Psoas muscle (tissue), 8 donors: ENCODE data around the gene ZGPAT. TPM values are rescaled to one million over a fixed set of nuclear protein-coding genes. Genes with fewer than 3 reads are reported as not detected.

Source experiments
- ATAC-seq, 4 donors: fragments of 200-7000 bp; cut with Tn5 transposase; one replicate each; pipeline ENCODE4 v1.9.1; 2020; ENCODE audit warnings: moderate library complexity in 3 of 4, mild to moderate bottlenecking in 2 of 4
- DNase-seq, 2 donors: peaks; one replicate each; pipeline ENCODE4 v3.0.0-alpha.2; 2020
- H3K27ac ChIP-seq: fragments of 200-600 bp; one replicate; pipeline ENCODE4 v1.8.0; 2022
- H3K27me3 ChIP-seq, 3 donors: fragments of 200-600 bp in 1 of 3; one replicate each; pipeline versions ENCODE4 v1.6.1 to v1.8.0; 2013 to 2022; ENCODE audit warnings: low read length in 2 of 3, mild to moderate bottlenecking in 2 of 3, moderate library complexity in 1 of 3; ENCODE audit not compliant: insufficient read depth in 3 of 3
- H3K36me3 ChIP-seq, 2 donors: fragments of 200-600 bp in 1 of 2; one replicate each; pipeline versions ENCODE4 v1.6.1 to v1.8.0; 2013 to 2022; ENCODE audit warnings: low read depth in 1 of 2, mild to moderate bottlenecking in 1 of 2, moderate library complexity in 1 of 2; ENCODE audit not compliant: insufficient read depth in 1 of 2
- H3K4me1 ChIP-seq: fragments of 200-600 bp; one replicate; pipeline ENCODE4 v1.8.0; 2022
- H3K4me3 ChIP-seq: fragments of 200-600 bp; one replicate; pipeline ENCODE4 v1.8.0; 2022; ENCODE audit warnings: mild to moderate bottlenecking
- H3K9me3 ChIP-seq: fragments of 200-600 bp; one replicate; pipeline ENCODE4 v1.8.0; 2022
- CTCF ChIP-seq: fragments of 200-600 bp; IDR thresholded peaks from one replicate; pipeline ENCODE4 v1.8.0; 2022; ENCODE audit warnings: antibody characterized with exemption
- WGBS, 3 donors: extraction: QIAGEN DNeasy Blood & Tissue Kit; methylation state at CpG; one replicate each; pipeline versions ENCODE4 v1.1.6 to v1.1.7; 2013; 5-methylcytosine and 5-hydroxymethylcytosine counted together
- intact Hi-C, 2 donors: fragments of 100-400 bp; cut with DNase I; formaldehyde crosslinking; loops; one replicate each; pipeline versions ENCODE4 v1.11.0 to v1.14.2; 2022
- polyA plus RNA-seq, 3 donors: library from polyadenylated mRNA; stranded (reverse); fragments of 200-250 nt; gene quantifications; one replicate each; pipeline ENCODE4 v1.2.3, GENCODE V29; 2013
- total RNA-seq, 4 donors: library from RNA; stranded (reverse); fragmentation: NEBNext Ultra II Directional in 2 of 4; extraction: Animal tissue kit (Norgen Biotek cat#: 25700) in 2 of 4; gene quantifications; one replicate each; pipeline versions ENCODE4 v1.2.1 to v1.2.4, GENCODE V29; 2021 to 2023
- donor health status: healthy with polysubstance abuse.
- donor health status: DM: no; HTN: no; CAD: no; lungs with moderate emphysema.
- donor health status: Bipolar disorder and iron deficiency.
- donor health status: healthy.
- donor health status: DM: yes; HTN: yes; CAD: no.
- donor health status: DM: no; HTN: no; CAD: no.
- donor health status: DM: no; HTN: no; CAD: no.
- donor health status: DM: yes; HTN: yes; CAD: no.

The ZGPAT gene
- total and polyA plus RNA-seq, 7 donors: 10.7 to 54.8 (median 18.2) TPM

- 86 to 91% (median 88%) methylated on average over 38 of the region's 38 CpGs for WGBS, 3 donors
- ATAC-seq (no peak), DNase-seq (no peak)
- Histone ChIP-seq H3K9me3 (no peaks in the 10 kb centered on the region), H3K4me1 (no peaks in the 10 kb centered on the region), H3K4me3 (no peak overlapping the region), H3K36me3 (peaks cover 0 to 29% of the 10 kb centered on the region in 2 donors), H3K27ac (no peak overlapping the region), H3K27me3 (no peaks in the 10 kb centered on the region)
- intact Hi-C loops: no loop called here
- TF ChIP-seq CTCF: no peak
These were observed 24.6 kb downstream of the ZGPAT start for GRCh38 chr20:63732118-63733095.

- TF ChIP-seq CTCF: no peak
- no peak for ATAC-seq
- no peak overlapping the region for H3K4me3 ChIP-seq
- WGBS, 3 donors: 90 to 92% (median 91%) methylated on average over 12 to 13 of the region's 13 CpGs
- no peaks in the 10 kb centered on the region for H3K27me3 ChIP-seq
- H3K27ac ChIP-seq: no peak overlapping the region
- no peaks in the 10 kb centered on the region for H3K9me3 ChIP-seq
- H3K4me1 ChIP-seq: peaks cover under 1% of the 10 kb centered on the region
- DNase-seq: no peak
- intact Hi-C loops: no loop called here
- peaks cover 0 to 29% of the 10 kb centered on the region in 2 donors for H3K36me3 ChIP-seq
These were observed 25.3 kb downstream of the ZGPAT start for GRCh38 chr20:63733117-63733516.

DNA sequence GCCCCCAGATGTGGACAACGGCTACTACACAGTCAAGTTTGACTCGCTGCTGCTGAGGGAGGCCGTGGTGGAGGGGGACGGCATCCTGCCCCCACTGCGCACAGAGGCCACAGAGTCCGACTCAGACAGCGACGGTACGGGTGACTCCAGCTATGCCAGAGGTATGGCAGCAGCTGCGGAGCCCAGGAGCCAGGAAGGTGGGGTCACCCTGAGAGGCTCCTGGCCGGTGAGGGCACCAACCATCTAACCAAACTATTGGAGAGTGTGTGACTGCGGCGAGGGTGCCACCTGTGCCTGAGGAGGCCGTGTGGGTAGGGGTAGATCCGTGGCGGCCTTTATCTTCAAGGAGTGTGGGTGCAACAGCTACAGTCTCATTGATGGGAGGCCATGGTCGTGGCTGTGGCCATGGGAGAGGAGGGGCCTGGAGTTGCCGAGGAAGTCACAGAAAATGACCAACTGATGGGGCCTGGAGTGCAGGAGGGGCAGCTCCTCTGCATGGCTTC lies 25.8 kb downstream of the ZGPAT start:
- TF ChIP-seq CTCF: no peak
- H3K27ac ChIP-seq: no peak overlapping the region
- H3K4me1 ChIP-seq: peaks cover 6% of the 10 kb centered on the region
- no peaks in the 10 kb centered on the region for H3K27me3 ChIP-seq
- intact Hi-C loops: no loop called here
- DNase-seq (no peak), ATAC-seq (no peak)
- peaks cover 0 to 29% of the 10 kb centered on the region in 2 donors for H3K36me3 ChIP-seq
- no peaks in the 10 kb centered on the region for H3K9me3 ChIP-seq
- 89 to 90% (median 89%) methylated on average over 18 of the region's 18 CpGs for WGBS, 3 donors
- no peak overlapping the region for H3K4me3 ChIP-seq

- peaks cover 0 to 29% of the 10 kb centered on the region in 2 donors for H3K36me3 ChIP-seq
- H3K27me3 ChIP-seq: no peaks in the 10 kb centered on the region
- no peak overlapping the region for H3K4me3 ChIP-seq
- intact Hi-C loops: no loop called here
- ATAC-seq (no peak), DNase-seq (no peak)
- WGBS, 3 donors: 87 to 91% (median 90%) methylated on average over 24 to 25 of the region's 25 CpGs
- H3K4me1 ChIP-seq: peaks cover 7% of the 10 kb centered on the region
- no peak for TF ChIP-seq CTCF
- H3K27ac ChIP-seq: no peak overlapping the region
- no peaks in the 10 kb centered on the region for H3K9me3 ChIP-seq
These were observed 26.5 kb downstream of the ZGPAT start for GRCh38 chr20:63734111-63734945.
